Activated CD8-positive, alpha-beta memory T cell treated with anti-CD3 and anti-CD28 coated beads, Interleukin-2, amount 50 U/mL, for 24 hours (primary cell): ENCODE data around the gene KIF19.
"Not testable (repeated sequence)": the region's sequence is repeated elsewhere in the genome, so short reads cannot be mapped to it uniquely, and the experiment has no call there.

ENCODE experiments used
- DNase-seq: peaks from one replicate; pipeline ENCODE4 v3.0.0-alpha.2; 2020; ENCODE audit errors: extremely low read depth

The KIF19 gene

GRCh38 chr17:74325743-74326379, at the start of gene KIF19:
KIF19 (plus strand) TSS chr17:74326226; CDS start chr17:74326350, 124 bp downstream.
- peak; percentile 4 for DNase-seq

DNA sequence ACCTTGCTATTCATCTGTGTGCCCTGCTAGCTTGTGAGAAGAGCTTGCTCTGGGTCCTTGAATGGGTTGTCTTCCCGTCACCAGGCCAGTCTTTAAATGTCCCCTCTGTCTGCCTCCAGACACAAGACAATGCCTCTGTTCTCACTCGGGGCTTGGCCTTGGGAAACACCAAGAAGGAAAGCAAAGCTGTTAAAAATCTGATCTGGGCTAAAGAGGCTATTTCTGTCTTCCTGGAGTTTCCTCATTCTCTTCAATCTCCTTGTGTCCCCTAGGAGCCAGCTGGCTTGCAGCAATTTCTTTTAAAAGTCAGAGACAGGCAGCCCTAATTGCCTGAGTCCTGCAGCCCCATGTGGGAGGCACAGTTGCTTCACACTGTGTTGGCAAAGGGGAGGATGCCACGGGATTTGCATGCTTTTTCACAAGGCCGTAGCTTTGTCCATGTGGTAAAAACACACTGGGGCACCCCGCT, 49.5 kb upstream of the KIF19 start:
- DNase-seq: no peak

GRCh38 chr17:74277935-74278334, 48.1 kb upstream of the KIF19 start:
- DNase-seq: no peak

- DNase-seq: not testable (repeated sequence)
Observed at GRCh38 chr17:74279617-74280016, 46.4 kb upstream of the KIF19 start.

- DNase-seq: no peak
Observed at GRCh38 chr17:74280093-74280513, 45.9 kb upstream of the KIF19 start.

- DNase-seq: no peak
Observed at GRCh38 chr17:74281799-74282198, 44.2 kb upstream of the KIF19 start.

DNA sequence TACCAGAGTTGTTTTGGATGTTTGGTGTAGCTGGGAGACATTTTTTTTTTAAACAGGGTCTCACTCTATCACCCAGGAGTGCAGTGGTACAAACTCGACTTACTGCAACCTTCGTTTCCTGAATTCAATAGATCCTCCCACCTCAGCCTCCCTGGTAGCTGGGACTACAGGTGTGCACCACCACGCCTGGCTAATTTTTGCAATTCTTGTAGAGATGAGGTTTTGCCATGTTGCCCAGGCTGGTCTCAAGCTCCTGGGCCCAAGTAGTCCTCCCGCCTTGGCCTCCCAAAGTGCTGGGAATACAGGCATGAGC, 43.8 kb upstream of the KIF19 start:
- DNase-seq: not testable (repeated sequence)

DNA sequence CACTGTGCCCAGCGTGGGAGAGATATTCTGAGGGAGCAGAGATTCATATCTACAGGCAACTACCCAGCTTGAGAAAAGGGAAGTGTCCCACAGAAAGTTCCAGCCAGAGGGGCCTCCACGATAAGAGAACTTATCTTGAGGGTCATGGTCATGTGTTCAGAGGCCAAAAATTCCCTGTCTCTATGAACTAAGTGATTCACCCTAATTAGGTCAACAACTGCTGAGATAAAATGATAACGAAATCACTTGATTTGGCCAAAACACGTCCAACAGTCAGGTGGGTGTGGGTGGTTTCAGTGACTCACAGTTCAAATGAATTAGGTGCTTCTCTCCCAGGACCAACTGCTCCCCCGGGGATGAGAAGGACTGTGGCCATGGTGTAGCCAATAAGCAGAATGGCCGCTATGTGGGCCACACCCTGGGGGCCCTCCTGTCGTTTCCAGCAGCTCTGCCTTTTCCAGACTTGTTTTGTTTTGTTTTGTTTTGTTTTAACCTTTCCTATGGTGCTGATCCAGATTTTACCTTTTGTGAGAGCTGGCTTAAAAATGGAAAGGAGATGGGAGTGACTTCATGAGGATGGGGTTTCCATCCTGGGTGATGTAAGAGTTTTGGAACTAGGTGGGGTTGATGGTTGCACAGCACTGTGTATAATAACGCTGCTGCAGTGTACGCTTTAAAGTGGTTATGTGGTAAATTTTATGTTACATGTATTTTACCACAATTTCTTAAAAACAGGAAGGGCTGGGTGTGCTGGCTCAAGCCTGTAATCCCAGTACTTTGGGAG, 43.2 kb upstream of the KIF19 start:
- peak; percentile 40 for DNase-seq

DNA sequence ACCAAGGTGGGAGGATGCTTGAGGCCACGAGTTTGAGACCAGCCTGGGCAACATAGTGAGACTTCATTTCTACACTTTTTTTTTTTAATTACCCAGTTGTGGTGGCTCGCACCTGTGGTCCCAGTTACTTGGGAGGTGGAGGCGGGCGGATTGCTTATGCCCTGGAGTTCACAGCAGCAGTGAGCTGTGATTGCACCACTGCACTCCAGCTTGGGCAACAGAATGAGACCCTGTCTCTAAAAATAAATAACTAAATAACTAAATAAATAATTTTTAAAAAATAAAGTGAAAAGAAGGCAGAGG, 42.7 kb upstream of the KIF19 start:
- DNase-seq: no peak

DNA sequence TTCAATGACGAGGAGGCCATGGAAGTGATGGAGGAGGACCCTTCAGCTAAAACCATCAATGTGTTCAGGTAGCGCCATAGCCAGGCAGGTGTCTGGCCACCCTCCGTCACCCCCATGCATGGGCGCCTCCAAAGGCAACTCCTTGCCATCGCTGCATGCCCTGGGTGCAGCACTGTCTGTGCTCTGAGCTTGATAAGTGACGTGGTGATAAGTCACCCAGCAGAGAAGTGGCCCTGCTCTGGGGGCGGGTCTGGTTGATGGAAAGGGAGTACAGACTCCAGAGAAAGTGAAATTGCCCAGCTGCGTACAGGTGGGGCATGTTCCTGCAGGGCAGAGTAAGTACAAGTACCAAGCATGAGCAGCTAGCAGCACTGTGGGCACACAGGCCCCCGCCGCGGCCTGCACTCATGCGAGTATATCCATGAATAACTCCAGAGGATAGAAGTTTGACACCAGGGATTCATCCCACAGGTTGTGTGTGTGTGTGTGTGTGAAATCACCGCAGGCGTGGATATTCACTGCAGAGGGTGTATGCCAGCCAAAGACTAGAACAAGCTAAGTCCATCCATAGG, 38.9 kb upstream of the KIF19 start:
- DNase-seq: no peak

DNA sequence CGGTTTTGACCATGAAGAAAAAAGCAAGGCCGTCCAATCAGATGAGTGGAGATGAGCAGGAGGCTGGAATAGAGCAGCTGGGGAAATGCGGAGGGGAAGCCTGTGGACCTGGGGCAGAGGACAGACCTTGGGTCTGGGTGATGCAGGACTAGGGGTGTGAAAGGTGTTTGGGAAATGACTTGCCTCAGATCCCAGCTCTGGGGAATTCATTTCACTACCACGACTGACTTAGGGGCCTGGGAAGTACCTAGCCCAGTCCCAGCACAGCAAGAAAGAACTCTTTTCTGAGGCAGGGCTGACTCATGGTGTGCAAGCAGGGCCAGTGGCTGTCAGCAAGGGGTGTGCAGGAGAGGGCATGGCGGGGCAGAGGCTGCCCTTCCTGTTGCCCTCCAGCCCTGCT, 37.2 kb upstream of the KIF19 start:
- DNase-seq: no peak

DNA sequence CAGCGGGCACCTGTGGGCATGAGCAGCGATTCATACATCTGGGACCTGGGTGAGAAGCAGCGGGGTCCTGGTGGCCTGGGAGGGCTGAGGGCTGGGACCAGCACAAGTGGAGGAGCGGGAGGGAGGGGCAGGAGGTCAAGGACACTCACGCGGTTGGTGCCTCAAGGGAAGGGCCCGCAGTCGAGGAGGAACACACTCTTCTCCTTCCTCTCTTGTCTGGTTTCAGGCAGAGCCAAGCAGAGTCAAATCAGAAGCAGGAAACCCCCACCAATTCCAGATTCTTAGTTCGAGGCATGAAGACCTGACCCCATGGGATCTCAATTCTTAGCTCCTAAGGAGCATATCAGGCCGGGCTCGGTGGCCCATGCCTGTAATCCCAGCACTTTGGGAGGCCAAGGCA, 36.3 kb upstream of the KIF19 start:
- DNase-seq: no peak

GRCh38 chr17:74290340-74290739, 35.7 kb upstream of the KIF19 start:
- no peak for DNase-seq

DNA sequence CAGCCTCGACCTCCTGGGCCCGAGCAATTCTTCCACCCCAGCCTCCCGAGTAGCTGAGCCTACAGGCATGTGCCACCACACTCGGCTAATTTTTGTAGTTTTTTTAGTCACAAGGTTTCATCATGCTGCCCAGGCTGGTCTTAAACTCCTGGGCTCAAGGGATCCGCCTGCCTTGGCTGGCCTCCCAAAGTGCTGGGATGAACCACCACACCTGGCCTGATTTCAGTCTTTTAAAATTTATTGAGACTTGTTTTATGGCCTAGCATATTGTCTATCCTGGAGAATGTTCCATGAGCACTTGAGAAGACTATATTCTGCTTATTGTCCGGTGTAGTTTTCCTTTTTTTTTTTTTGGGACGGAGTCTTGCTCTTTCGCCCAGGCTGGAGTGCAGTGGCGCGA, 33.5 kb upstream of the KIF19 start:
- no peak for DNase-seq

DNA sequence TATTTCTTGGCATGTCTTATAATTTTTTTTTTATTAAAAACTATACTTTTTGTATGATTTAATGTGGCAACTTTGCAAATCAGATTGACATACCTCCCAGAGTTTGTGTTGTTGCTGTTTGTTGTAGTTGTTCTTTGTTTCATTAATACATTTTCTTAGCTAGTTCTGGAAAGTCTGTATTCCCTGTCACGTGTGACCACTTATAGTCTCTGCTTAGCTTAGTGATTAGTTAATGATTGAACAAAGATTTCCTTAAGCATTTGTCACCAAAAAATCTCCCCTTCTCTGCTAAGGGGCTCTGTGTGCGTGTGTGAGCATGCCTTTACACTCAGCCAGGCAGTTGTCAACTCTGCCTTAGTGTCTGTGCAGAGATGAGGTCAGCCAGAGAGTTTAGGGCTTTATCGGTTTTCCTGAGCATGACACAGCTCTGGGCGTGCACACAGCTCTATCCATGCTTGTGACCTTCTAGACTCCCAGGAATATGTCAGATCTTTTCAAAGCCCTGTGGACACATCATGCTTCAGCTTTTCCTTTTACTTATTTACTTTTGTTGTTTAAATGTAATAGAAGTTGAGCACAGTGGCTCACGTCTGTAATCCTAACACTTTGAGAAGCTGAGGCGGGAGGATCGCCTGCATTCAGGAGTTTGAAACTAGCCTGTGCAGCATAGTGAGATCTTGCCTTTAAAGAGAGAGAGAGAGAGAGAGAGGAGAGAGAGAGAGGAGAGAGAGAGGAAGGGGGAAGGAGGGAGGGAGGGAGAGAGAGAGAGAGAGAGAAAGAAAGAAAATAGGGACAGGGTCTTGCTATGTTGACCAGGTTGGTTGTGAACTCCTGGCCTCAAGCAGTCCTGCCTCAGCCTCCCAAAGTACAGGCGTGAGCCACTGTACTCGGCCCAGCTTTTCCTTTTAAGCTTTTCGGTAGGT, 30.1 kb upstream of the KIF19 start:
- no peak for DNase-seq

GRCh38 chr17:74296548-74296936, 29.5 kb upstream of the KIF19 start:
- DNase-seq: no peak

DNA sequence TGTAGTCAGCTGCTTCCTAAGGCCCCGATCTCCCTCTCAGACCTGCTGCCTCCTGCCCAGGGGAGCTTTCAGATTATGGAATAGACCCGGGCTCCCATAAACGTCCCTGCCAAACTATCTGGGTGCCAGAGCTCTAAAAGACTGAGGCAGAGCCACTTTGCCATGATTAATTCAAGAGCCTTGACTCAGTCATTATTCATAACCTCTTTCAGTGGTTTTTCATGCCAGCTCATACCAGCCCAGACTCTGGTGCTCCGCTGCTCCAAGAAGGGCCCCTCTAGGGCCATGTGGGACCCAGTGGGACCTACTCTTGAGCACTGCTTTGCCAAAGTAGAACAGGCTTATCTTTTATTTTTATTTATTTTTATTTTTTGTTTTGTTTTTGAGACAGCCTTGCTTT, 28.1 kb upstream of the KIF19 start:
- no peak for DNase-seq

- DNase-seq: no peak
Observed at GRCh38 chr17:74298778-74299177, 27.2 kb upstream of the KIF19 start.

GRCh38 chr17:74299226-74300009, 26.6 kb upstream of the KIF19 start:
- DNase-seq: no peak

DNA sequence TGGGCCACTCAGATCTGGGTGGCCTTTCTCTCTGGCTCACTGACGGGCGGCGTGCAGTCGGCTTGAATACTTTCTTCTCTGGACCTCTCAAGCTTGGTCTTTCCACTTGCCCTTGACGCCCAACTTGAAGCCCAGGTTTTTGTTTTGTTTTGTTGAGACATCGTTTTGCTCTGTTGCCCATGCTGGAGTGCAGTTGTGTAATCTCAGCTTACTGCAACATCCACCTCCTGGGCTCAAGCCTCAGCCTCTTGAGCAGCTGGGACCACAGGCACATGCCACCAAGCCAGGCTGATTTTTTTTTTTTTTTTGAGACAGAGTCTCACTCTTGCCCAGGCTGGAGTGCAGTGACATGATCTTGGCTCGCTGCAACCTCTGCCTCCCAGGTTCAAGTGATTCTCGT, 22.7 kb upstream of the KIF19 start:
- DNase-seq: no peak

- no peak for DNase-seq
Observed at GRCh38 chr17:74304184-74304583, 21.8 kb upstream of the KIF19 start.
